Pancreas (tissue), 10 donors: ENCODE data around the gene TGFB3. TPM values are rescaled to one million over a fixed set of nuclear protein-coding genes. Genes with fewer than 3 reads are reported as not detected.
A peak's percentile ranks its signal among the peaks of the same experiment; 100 is the strongest.

ENCODE experiments used
- ATAC-seq, 4 donors: fragments of 200-7000 bp; cut with Tn5 transposase; one replicate each; pipeline versions ENCODE4 v1.8.0 to v1.9.1; 2020; ENCODE audit warnings: mild to moderate bottlenecking in 4 of 4, moderate library complexity in 4 of 4
- DNase-seq, 6 donors: peaks; one replicate each; pipeline ENCODE4 v3.0.0-alpha.2; 2020
- FAIRE-seq: peaks from 2 replicates; lab custom pipeline; 2012; peaks lifted over from hg19 to GRCh38; lab: Jason Lieb, UNC
- H3K27ac ChIP-seq, 4 donors: fragments of 200-600 bp; sonication (generic); 1 replicate in 3 of 4; 2 replicates in 1 of 4; pipeline versions ENCODE4 v1.5.0 to v1.8.0; 2020
- H3K27me3 ChIP-seq, 4 donors: fragments of 200-600 bp; one replicate each; pipeline ENCODE4 v1.8.0; 2021
- H3K36me3 ChIP-seq, 3 donors: fragments of 200-600 bp; sonication (generic) in 1 of 3; one replicate each; pipeline versions ENCODE4 v1.5.0 to v1.8.0; 2020 to 2021
- H3K4me1 ChIP-seq, 3 donors: fragments of 200-600 bp; one replicate each; pipeline ENCODE4 v1.8.0; 2021
- H3K4me3 ChIP-seq, 4 donors: fragments of 200-600 bp; sonication (generic) in 2 of 4; one replicate each; pipeline versions ENCODE4 v1.5.0 to v1.8.0; 2020 to 2021
- H3K9me3 ChIP-seq, 4 donors: fragments of 200-600 bp; one replicate each; pipeline ENCODE4 v1.8.0; 2021
- WGBS, 2 donors: extraction: QIAGEN DNeasy Blood & Tissue Kit; methylation state at CpG; one replicate each; pipeline ENCODE4 v1.1.7; 2013; 5-methylcytosine and 5-hydroxymethylcytosine counted together
- intact Hi-C, 3 donors: fragments of 100-400 bp; cut with DNase I; formaldehyde crosslinking; loops; one replicate each; pipeline versions ENCODE4 v1.11.1 to v1.14.2; 2022
- polyA plus RNA-seq, 2 donors: library from polyadenylated mRNA; stranded (reverse); fragments of 200-250 nt; gene quantifications; one replicate each; pipeline ENCODE4 v1.2.3, GENCODE V29; 2013
- total RNA-seq, 6 donors: library from RNA; stranded (reverse); fragmentation: NEBNext Ultra II Directional in 4 of 6; extraction: Animal tissue kit (Norgen Biotek cat#: 25700) in 4 of 6; gene quantifications; one replicate each; pipeline versions ENCODE4 v1.2.1 to v1.2.4, GENCODE V29; 2021 to 2023
- TF ChIP-seq, protein P1 (sequence below), 4 donors: fragments of 200-600 bp; sonication (generic) in 3 of 4; IDR thresholded peaks; one replicate each; pipeline versions ENCODE4 v1.5.0 to v1.8.0; 2021; ENCODE audit warnings: antibody characterized with exemption in 4 of 4
- donor health status: healthy with polysubstance abuse.
- donor health status: DM: no; HTN: no; CAD: no; lungs with moderate emphysema.
- donor health status: DM: no; HTN: no; CAD: no.
- donor health status: control.
- donor health status: control.
- donor health status: Bipolar disorder and iron deficiency.
- donor health status: DM: yes; HTN: yes; CAD: no.
- donor health status: DM: no; HTN: no; CAD: no.
- donor health status: DM: no; HTN: no; CAD: no.
- donor health status: DM: yes; HTN: yes; CAD: no.

The TGFB3 gene
- total and polyA plus RNA-seq, 8 donors, result 11.6 to 57.2 (median 31.6) TPM

- H3K4me3 ChIP-seq, result peak overlapping the region in 3 of 4 donors; percentile 58 to 80 (median 69)
- DNase-seq (peak in 3 of 6 donors; percentile 27 to 36 (median 30)), FAIRE-seq (no peak), ATAC-seq (no peak)
- H3K27me3 ChIP-seq, result no peaks in the 10 kb centered on the region
- intact Hi-C loops, result loop anchor here in 2 of 3 donors (5.0 kb wide), 2 partner anchors 73 to 273 kb away; no protein-coding TSS in a partner anchor
- peaks cover 10 to 34% (median 25%) of the 10 kb centered on the region in 3 donors for H3K4me1 ChIP-seq
- no peaks in the 10 kb centered on the region for H3K9me3 ChIP-seq
- H3K36me3 ChIP-seq, result no peaks in the 10 kb centered on the region
- peak overlapping the region in 3 of 4 donors; percentile 5 to 99 (median 97) for H3K27ac ChIP-seq
- 46 to 50% methylated on average over 27 of the region's 27 CpGs for WGBS, 2 donors
- TF ChIP-seq, protein P1, sequence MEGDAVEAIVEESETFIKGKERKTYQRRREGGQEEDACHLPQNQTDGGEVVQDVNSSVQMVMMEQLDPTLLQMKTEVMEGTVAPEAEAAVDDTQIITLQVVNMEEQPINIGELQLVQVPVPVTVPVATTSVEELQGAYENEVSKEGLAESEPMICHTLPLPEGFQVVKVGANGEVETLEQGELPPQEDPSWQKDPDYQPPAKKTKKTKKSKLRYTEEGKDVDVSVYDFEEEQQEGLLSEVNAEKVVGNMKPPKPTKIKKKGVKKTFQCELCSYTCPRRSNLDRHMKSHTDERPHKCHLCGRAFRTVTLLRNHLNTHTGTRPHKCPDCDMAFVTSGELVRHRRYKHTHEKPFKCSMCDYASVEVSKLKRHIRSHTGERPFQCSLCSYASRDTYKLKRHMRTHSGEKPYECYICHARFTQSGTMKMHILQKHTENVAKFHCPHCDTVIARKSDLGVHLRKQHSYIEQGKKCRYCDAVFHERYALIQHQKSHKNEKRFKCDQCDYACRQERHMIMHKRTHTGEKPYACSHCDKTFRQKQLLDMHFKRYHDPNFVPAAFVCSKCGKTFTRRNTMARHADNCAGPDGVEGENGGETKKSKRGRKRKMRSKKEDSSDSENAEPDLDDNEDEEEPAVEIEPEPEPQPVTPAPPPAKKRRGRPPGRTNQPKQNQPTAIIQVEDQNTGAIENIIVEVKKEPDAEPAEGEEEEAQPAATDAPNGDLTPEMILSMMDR (IDR thresholded peaks at IDR 0.05), result no peak
Measured at GRCh38 chr14:75979648-75980565, 1.9 kb downstream of the TGFB3 start.

DNA sequence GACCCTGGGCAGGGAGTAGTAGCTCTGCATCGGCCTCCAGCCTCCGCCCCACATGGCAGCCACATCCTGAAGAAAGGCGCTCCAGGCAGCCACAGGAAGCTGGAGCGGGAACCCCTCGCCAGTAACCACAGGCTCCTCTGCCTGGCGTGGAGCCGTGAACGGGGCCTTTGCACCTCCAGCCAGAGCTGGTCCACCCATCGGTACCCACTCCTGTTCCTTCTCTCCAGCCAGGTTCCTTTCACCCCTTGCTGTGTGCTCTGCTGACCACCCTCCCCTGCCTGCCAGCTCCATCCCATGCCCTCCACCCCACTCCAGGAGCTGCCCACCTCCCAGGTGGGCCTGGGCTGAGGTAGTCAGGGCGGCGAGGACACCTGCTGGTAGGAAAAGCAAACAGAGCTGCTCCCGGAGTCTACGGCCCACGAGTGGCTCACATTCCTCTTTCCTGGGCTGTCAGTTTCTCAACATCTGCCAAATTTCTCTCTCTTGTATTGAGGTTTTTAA is 2.7 kb downstream of the TGFB3 start:
- DNase-seq (peak in 5 of 6 donors; percentile 24 to 74 (median 45)), FAIRE-seq (no peak), ATAC-seq (no peak)
- Histone ChIP-seq H3K27me3 (no peaks in the 10 kb centered on the region), H3K36me3 (no peaks in the 10 kb centered on the region), H3K9me3 (no peaks in the 10 kb centered on the region), H3K4me3 (peak overlapping the region in 2 of 4 donors; percentile 69 to 80), H3K4me1 (peaks cover 4 to 27% (median 18%) of the 10 kb centered on the region in 3 donors), H3K27ac (peak overlapping the region in 1 of 4 donors; percentile 12)
- TF ChIP-seq, protein P1 (IDR thresholded peaks at IDR 0.05), result peak in 3 of 4 donors; percentile 13 to 26 (median 22)
- intact Hi-C loops, result loop anchor here in 1 of 3 donors (5.0 kb wide), 1 partner anchor 72 kb away; no protein-coding TSS in a partner anchor
- WGBS, 2 donors, result 54 to 55% methylated on average over 14 of the region's 14 CpGs

- Histone ChIP-seq H3K9me3 (no peaks in the 10 kb centered on the region), H3K36me3 (no peaks in the 10 kb centered on the region), H3K27me3 (no peaks in the 10 kb centered on the region), H3K27ac (no peak overlapping the region), H3K4me3 (peak overlapping the region in 1 of 4 donors; percentile 80), H3K4me1 (peaks cover 5 to 19% (median 18%) of the 10 kb centered on the region in 3 donors)
- WGBS, 2 donors, result 65 to 66% methylated on average over 10 of the region's 10 CpGs
- ATAC-seq, result no peak
- TF ChIP-seq, protein P1 (IDR thresholded peaks at IDR 0.05), result no peak
- FAIRE-seq, result no peak
- DNase-seq, result peak in 2 of 6 donors; percentile 31 to 40
- intact Hi-C loops, result loop anchor here in 1 of 3 donors (5.0 kb wide), 1 partner anchor 71 kb away; no protein-coding TSS in a partner anchor
Measured at GRCh38 chr14:75978249-75978731, 3.5 kb downstream of the TGFB3 start.

- WGBS, 2 donors, result 39 to 41% methylated on average over 3 of the region's 3 CpGs
- Histone ChIP-seq H3K4me3 (no peak overlapping the region), H3K27me3 (no peaks in the 10 kb centered on the region), H3K4me1 (peaks cover 9 to 21% (median 12%) of the 10 kb centered on the region in 3 donors), H3K36me3 (no peaks in the 10 kb centered on the region), H3K9me3 (no peaks in the 10 kb centered on the region), H3K27ac (no peak overlapping the region)
- FAIRE-seq (no peak), ATAC-seq (no peak), DNase-seq (no peak)
- TF ChIP-seq, protein P1 (IDR thresholded peaks at IDR 0.05), result no peak
- intact Hi-C loops, result loop anchor here in 1 of 3 donors (5.0 kb wide), 1 partner anchor 70 kb away; no protein-coding TSS in a partner anchor
Measured at GRCh38 chr14:75977582-75977943, 4.2 kb downstream of the TGFB3 start.
